ENCODE results near the gene MEG3.

DNA sequence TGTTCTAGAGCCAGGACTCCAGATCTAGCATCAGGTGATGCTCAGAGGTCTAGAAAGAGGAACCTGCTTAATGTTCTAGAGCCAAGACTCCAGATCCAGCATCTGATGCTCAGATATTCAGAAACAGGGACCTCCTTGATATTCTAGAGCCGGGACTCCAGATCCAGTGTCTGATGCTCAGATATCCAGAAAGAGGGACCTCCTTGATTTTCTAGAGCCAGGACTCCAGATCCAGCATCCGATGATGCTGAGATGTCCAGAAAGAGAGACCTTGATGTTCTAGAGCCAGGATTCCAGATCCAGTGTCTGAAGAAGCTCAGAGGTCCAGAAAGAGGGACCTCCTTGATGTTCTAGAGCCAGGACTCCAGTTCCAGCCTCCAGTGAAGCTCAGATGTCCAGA lies 36.9 kb downstream of the MEG3 start:
- TF ChIP-seq, protein P1, sequence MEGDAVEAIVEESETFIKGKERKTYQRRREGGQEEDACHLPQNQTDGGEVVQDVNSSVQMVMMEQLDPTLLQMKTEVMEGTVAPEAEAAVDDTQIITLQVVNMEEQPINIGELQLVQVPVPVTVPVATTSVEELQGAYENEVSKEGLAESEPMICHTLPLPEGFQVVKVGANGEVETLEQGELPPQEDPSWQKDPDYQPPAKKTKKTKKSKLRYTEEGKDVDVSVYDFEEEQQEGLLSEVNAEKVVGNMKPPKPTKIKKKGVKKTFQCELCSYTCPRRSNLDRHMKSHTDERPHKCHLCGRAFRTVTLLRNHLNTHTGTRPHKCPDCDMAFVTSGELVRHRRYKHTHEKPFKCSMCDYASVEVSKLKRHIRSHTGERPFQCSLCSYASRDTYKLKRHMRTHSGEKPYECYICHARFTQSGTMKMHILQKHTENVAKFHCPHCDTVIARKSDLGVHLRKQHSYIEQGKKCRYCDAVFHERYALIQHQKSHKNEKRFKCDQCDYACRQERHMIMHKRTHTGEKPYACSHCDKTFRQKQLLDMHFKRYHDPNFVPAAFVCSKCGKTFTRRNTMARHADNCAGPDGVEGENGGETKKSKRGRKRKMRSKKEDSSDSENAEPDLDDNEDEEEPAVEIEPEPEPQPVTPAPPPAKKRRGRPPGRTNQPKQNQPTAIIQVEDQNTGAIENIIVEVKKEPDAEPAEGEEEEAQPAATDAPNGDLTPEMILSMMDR (IDR thresholded peaks at IDR 0.05), result no peak
- TF ChIP-seq POLR2AphosphoS5 (IDR thresholded peaks at IDR 0.05; ENCODE audit: low read depth, low read length) (no peak), SIN3A (IDR thresholded peaks at IDR 0.05; ENCODE audit: borderline replicate concordance, insufficient read depth, low read depth, low read length) (no peak)
- TF ChIP-seq, protein P2, sequence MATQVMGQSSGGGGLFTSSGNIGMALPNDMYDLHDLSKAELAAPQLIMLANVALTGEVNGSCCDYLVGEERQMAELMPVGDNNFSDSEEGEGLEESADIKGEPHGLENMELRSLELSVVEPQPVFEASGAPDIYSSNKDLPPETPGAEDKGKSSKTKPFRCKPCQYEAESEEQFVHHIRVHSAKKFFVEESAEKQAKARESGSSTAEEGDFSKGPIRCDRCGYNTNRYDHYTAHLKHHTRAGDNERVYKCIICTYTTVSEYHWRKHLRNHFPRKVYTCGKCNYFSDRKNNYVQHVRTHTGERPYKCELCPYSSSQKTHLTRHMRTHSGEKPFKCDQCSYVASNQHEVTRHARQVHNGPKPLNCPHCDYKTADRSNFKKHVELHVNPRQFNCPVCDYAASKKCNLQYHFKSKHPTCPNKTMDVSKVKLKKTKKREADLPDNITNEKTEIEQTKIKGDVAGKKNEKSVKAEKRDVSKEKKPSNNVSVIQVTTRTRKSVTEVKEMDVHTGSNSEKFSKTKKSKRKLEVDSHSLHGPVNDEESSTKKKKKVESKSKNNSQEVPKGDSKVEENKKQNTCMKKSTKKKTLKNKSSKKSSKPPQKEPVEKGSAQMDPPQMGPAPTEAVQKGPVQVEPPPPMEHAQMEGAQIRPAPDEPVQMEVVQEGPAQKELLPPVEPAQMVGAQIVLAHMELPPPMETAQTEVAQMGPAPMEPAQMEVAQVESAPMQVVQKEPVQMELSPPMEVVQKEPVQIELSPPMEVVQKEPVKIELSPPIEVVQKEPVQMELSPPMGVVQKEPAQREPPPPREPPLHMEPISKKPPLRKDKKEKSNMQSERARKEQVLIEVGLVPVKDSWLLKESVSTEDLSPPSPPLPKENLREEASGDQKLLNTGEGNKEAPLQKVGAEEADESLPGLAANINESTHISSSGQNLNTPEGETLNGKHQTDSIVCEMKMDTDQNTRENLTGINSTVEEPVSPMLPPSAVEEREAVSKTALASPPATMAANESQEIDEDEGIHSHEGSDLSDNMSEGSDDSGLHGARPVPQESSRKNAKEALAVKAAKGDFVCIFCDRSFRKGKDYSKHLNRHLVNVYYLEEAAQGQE (IDR thresholded peaks at IDR 0.05; ENCODE audit: insufficient read depth in 1 of 2, low read depth in 2 of 2, low read length in 1 of 2), result no peak

Measured in Panc1 (cell line).